A549 (cell line): ENCODE results near the gene IFFO2. TPM values are rescaled to one million over a fixed set of nuclear protein-coding genes. Genes with fewer than 3 reads are reported as not detected.

Experiments
- ATAC-seq, 2 experiments: fragments of 200-7000 bp in 1 of 2; fragments of >200 bp in 1 of 2; cut with Nextera tagmentation in 1 of 2; cut with Tn5 transposase in 1 of 2; 3 replicates each; pipeline versions ENCODE4 v1.8.0 to v1.9.1; 2018 to 2020; ENCODE audit warnings: mild to moderate bottlenecking in 1 of 2, moderate library complexity in 1 of 2
- CTCF ChIA-PET: fragments of 300-600 bp; sonication (Branson Sonifier 250); formaldehyde crosslinking; extraction: SDS; loops from one replicate; lab custom pipeline; 2021; ENCODE audit warnings: antibody characterized with exemption, inconsistent platforms; lab: Yijun Ruan, JAX
- POLR2A ChIA-PET: fragments of 350-600 bp; formaldehyde crosslinking; extraction: SDS; loops from one replicate; lab custom pipeline; 2021; ENCODE audit warnings: antibody characterized with exemption, inconsistent platforms; lab: Yijun Ruan, JAX
- DNase-seq, 2 experiments: peaks; one replicate each; pipeline versions ENCODE4 v3.0.0 to v3.0.0-alpha.2; 2011 to 2016; ENCODE audit warnings: low read depth in 1 of 2, low spot score in 1 of 2
- FAIRE-seq: peaks from 2 replicates; lab custom pipeline; 2011; peaks lifted over from hg19 to GRCh38; lab: Jason Lieb, UNC
- H3K27ac ChIP-seq, 2 experiments: fragments of >200 bp; sonication (Bioruptor Twin); formaldehyde crosslinking; 3 replicates each; pipeline ENCODE4 v1.5.1; 2016 to 2017
- H3K4me1 ChIP-seq: fragments of >200 bp; sonication (Bioruptor Twin); formaldehyde crosslinking; 3 replicates; pipeline ENCODE4 v1.6.1; 2016
- H3K4me2 ChIP-seq: fragments of >200 bp; sonication (Bioruptor Twin); formaldehyde crosslinking; 3 replicates; pipeline ENCODE4 v1.6.1; 2016
- H3K4me3 ChIP-seq: fragments of >200 bp; sonication (Bioruptor Twin); formaldehyde crosslinking; 3 replicates; pipeline ENCODE4 v1.5.1; 2016
- H3K9me3 ChIP-seq: fragments of >200 bp; sonication (Bioruptor Twin); formaldehyde crosslinking; 3 replicates; pipeline ENCODE4 v1.6.1; 2016
- POLR2A ChIP-seq: IDR thresholded peaks from 2 replicates; pipeline ENCODE4 v1.6.1; 2012; ENCODE audit warnings: mild to moderate bottlenecking, low read length
- RCOR1 ChIP-seq: fragments of 150-350 bp; IDR thresholded peaks from 2 replicates; pipeline ENCODE4 v1.6.1; 2014; ENCODE audit warnings: antibody characterized with exemption, low read length, low read depth
- WGBS: methylation state at CpG from one replicate; pipeline ENCODE4 v1.1.6; 2017; ENCODE audit errors: missing lambda C conversion rate; 5-methylcytosine and 5-hydroxymethylcytosine counted together
- polyA plus RNA-seq, 4 experiments: library from polyadenylated mRNA; depleted of rRNA in 3 of 4; stranded (reverse); fragments of >200 nt; fragmentation: RNase III in 1 of 4; extraction: RNeasy Plus Mini Kit Qiagen cat#74134 plus additional on column Dnase treatment in 1 of 4; gene quantifications; 2 replicates in 3 of 4; 3 replicates in 1 of 4; pipeline ENCODE4 v1.2.3, GENCODE V29; 2011 to 2017
- small RNA-seq, 6 experiments: library from RNA; depleted of rRNA; stranded (forward); fragments of <200 nt; gene quantifications; one replicate each; pipeline ENCODE3, GENCODE V24; 2012

The IFFO2 gene
- polyA plus RNA-seq, 2 of the 4 experiments (the other 2 are of a cell fraction), result 24.3 to 53.9 TPM

GRCh38 chr1:18854331-18855025 is 102.0 kb downstream of the IFFO2 start:
- Histone ChIP-seq H3K4me1 (no peaks in the 10 kb centered on the region), H3K4me3 (no peak overlapping the region), H3K27ac (no peak overlapping the region), H3K4me2 (no peak overlapping the region), H3K9me3 (no peaks in the 10 kb centered on the region)
- DNase-seq (no peak), FAIRE-seq (no peak), ATAC-seq (no peak)
- ChIA-PET CTCF (interaction anchor here (2.3 kb wide), 1 partner anchor 20 kb away, joined by 8 read pairs; no protein-coding TSS in a partner anchor), POLR2A (no interaction called here)
- TF ChIP-seq RCOR1, result no peak
- TF ChIP-seq POLR2A, result no peak
- WGBS, result 64% methylated on average over 28 of the region's 49 CpGs

Small RNA genes lying within 50 kb of the gene (small RNA-seq; reads per million reads assigned to genes)
- gene MIR1290 (0 reads per million in 6 experiments), gene MIR4695 (0 reads per million in 6 experiments)

Other genes with a start within 250 kb of the IFFO2 start
- not detected in 2 replicates for gene TAS1R2, start 97.0 kb downstream of the IFFO2 start, polyA plus RNA-seq (2011; rRNA removed)
- gene TAS1R2, start 97.0 kb downstream of the IFFO2 start, polyA plus RNA-seq (2017; fragmentation: RNase III; extraction: RNeasy Plus Mini Kit Qiagen cat#74134 plus additional on column Dnase treatment), result not detected in 3 replicates
- gene ALDH4A1, start 54.1 kb downstream of the IFFO2 start, polyA plus RNA-seq (2011; rRNA removed), result 9.4 and 9.7 TPM in 2 replicates
- 14.7 to 17.1 TPM (median 15.4 TPM) in 3 replicates for gene ALDH4A1, start 54.1 kb downstream of the IFFO2 start, polyA plus RNA-seq (2017; fragmentation: RNase III; extraction: RNeasy Plus Mini Kit Qiagen cat#74134 plus additional on column Dnase treatment)